ENCODE data around the gene CREB1.

- TF ChIP-seq CTCF (conservative IDR thresholded peaks at IDR 0.05) (no peak), ZFX (IDR thresholded peaks at IDR 0.05) (no peak)
Measured at GRCh38 chr2:207593277-207593676, 63.5 kb downstream of the CREB1 start.
